ENCODE measurements around the gene SORBS1.

GRCh38 chr10:95426482-95426881, 134.7 kb downstream of the SORBS1 start:
- TF ChIP-seq CTCF (IDR thresholded peaks at IDR 0.05) (no peak), POLR2A (IDR thresholded peaks at IDR 0.05) (no peak)
